ENCODE results near the gene LSS.

DNA sequence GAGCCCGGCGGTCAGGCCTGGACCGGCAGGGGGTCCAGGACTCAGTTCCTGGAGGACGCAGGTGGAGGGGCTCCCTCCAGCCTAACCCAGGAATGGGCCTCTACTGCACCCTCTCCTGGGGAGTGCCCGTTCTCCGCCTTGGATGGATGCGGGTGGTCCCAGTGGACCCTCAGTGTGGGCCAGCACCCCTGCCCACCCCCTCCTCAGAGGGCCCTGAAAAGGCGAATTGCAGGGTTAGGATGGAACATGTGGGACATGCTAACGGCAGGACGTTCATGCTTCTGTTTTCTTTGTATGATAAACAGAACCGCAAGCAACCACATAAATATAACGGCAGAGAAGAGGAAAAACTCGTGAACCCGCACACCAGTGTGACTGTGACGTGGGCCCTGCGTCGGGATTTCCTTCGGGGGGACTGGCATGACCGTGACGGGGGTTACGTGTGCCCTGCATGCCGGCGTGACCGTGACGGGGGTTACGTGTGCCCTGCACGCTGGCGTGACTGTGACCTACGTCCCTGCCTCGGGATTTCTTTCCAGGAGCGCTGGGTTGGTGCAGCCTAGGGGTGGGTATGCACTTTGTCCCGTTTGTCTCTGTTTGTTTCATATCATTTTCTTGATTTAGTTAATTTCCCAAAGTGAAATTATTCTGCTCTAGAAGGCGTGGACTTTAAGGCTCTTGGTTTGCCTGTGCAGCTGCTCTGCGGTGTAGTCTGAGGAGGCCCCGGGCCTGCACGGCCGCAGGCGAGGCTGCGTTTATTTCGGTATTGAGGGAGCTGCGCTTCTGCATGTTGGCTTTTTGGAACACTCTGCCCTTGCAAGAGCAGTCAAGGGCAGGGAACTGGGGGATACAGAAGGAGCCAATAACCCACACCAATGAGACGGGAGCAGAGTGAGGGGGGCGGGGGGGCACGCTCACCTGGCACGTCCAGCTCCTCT lies 76.3 kb downstream of the LSS start:
- TF ChIP-seq, protein P1, sequence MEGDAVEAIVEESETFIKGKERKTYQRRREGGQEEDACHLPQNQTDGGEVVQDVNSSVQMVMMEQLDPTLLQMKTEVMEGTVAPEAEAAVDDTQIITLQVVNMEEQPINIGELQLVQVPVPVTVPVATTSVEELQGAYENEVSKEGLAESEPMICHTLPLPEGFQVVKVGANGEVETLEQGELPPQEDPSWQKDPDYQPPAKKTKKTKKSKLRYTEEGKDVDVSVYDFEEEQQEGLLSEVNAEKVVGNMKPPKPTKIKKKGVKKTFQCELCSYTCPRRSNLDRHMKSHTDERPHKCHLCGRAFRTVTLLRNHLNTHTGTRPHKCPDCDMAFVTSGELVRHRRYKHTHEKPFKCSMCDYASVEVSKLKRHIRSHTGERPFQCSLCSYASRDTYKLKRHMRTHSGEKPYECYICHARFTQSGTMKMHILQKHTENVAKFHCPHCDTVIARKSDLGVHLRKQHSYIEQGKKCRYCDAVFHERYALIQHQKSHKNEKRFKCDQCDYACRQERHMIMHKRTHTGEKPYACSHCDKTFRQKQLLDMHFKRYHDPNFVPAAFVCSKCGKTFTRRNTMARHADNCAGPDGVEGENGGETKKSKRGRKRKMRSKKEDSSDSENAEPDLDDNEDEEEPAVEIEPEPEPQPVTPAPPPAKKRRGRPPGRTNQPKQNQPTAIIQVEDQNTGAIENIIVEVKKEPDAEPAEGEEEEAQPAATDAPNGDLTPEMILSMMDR (IDR thresholded peaks at IDR 0.05) = no peak
- no peak for TF ChIP-seq POLR2A (IDR thresholded peaks at IDR 0.05)

Measured in lower leg skin (tissue), 3 donors.